Amygdala (tissue), 56 donors: Measurements from ENCODE around the gene ACBD6.
"Not testable (repeated sequence)": the region's sequence is repeated elsewhere in the genome, so short reads cannot be mapped to it uniquely, and the experiment has no call there.

Source experiments
- DNase-seq, 56 donors: peaks; one replicate each; lab custom pipeline; 2025; lab: John Stamatoyannopoulos, UW

Gene ACBD6

GRCh38 chr1:180424848-180425457 lies 77.4 kb downstream of the ACBD6 start:
- no peak for DNase-seq

- no peak for DNase-seq
These were observed 80.8 kb downstream of the ACBD6 start for GRCh38 chr1:180421614-180422013.

DNA sequence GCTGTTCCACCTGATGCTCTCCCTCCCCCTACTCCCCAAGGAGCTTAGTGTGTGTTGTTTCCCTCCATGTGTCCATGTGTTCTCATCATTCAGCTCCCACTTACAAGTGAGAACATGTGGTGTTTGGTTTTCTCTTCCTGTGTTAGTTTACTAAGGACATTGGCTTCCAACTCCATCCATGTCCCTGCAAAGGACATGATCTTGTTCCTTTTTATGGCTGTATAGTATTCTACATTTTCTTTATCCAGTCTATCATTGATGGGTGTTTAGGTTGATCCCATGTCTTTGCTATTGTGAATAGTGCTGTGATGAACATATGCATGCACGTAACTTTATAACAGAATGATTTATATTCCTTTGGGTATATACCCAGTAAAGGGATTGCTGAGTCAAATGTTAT lies 81.2 kb downstream of the ACBD6 start:
- not testable (repeated sequence) for DNase-seq

DNA sequence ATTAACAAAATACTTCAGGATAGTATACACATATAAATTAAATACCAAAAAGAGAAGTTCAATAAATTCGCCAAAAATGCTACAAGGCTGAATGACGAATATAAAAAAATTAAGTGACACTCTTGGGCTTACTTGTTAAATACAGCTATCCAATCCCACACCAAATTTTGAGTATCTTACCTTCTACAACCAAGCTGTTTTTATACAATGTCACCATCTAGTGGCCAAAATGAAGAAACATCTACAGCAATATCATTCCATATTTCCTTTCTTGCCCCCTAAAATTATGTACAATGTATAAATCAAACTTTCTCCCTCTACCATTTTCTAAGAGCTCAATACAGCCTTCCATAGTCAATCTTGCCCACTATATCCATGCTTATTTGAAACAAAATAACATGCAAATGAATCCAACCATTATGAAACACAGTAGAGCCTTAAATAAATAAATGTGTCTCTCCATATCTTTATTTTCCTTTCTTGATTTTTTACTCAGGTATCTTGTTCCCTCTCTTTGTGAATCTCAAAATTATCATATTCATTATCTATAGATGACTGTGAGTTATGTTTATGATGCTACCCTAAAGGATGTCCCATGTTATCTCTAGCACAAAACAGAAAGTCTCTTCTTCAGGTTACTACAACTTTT lies 86.3 kb downstream of the ACBD6 start:
- DNase-seq, result no peak

DNA sequence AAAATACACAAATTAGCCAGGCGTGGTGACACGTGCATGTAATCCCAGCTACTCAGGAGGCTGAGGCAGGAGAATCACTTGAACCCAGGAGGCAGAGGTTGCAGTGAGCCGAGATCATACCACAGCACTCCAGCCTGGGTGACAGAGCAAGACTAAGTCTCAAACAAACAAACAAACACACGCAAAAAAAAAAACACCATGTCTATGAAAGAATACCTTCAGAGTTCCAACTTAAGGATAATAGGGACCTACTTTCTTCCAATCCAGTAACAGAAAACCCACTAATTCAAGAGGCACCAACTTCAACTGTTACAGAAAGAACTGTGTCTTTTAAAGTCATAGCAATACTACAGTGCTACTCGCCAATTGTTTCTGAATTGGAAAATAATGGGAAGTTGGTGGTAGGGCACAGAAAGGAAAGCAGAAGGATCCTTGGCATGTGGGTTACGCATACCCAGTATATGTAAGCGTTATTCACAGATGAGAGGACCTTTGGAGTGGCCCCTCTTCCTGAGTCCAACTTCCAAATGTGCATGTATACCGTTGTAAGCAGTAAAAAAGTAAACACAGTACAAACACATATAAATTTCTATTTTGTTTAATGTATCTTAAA lies 87.0 kb downstream of the ACBD6 start:
- no peak for DNase-seq

GRCh38 chr1:180412583-180412982 lies 89.8 kb downstream of the ACBD6 start:
- DNase-seq, result no peak

DNA sequence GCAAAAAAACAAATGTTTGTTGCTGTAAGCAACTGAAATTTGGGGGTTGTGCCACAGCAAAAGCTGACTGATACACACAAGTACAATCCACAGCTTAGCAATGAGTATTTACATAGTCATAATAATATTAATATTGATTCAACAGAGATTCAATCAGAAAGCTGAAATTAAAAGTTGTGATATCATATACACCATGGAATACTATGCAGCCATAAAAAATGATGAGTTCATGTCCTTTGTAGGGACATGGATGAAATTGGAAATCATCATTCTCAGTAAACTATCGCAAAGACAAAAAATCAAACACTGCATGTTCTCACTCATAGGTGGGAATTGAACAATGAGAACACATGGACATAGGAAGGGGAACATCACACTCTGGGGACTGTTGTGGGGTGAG lies 94.2 kb downstream of the ACBD6 start:
- not testable (repeated sequence) for DNase-seq

- DNase-seq, result no peak
These were observed 95.3 kb downstream of the ACBD6 start for GRCh38 chr1:180407051-180407450.

- no peak for DNase-seq
These were observed 99.8 kb downstream of the ACBD6 start for GRCh38 chr1:180402551-180402950.

- DNase-seq, result no peak
These were observed 100.4 kb downstream of the ACBD6 start for GRCh38 chr1:180402001-180402400.

DNA sequence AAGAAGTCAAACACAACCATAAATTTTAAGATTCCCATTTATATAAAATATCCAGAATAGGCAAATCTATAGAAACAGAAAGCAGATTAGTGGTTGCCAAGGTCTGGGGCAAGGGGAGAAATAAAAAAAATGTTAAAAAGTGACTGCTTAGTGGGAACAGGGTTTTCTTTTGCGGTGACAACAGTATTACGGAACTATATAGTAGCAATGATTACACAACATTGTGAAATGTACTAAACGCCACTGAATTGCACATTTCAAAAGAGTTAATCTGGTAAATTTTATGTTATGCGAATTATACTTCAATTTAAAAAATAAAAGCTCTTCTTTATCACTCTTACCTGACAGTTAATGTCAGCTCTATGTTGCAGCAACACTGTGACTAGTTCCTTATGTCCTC lies 105.2 kb downstream of the ACBD6 start:
- no peak for DNase-seq

DNA sequence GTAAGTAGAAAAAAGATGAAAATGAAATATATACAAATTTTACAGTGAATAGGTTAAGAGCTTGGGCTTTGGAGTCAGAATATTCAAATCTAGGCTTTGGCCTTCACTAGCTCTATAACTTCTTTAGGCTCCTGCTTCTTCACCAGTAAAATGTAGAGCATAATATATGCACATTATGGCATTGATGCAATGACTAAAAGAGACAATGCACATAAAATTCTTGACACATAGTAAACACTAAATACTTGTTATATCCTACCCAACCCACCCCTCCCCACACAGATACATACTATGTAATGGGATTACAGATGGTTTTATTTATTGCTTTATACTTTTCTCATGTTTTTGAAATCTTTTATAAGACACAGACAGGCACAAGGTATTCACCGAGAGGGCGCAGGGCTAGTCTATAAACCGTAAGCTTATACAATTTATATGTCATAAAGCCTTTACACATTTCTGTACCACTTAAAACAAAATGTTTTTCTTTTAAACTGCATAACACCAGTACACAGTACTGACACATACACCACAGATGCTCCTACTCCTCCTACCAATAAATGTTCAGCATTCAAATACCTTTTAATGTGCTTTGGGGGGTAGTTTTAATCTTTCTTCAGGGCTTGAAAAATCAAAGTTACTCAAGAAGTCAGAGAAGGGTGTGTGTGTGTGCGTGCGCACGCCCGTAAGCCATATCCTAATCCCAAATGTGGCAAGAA lies 109.8 kb downstream of the ACBD6 start:
- DNase-seq, result no peak

DNA sequence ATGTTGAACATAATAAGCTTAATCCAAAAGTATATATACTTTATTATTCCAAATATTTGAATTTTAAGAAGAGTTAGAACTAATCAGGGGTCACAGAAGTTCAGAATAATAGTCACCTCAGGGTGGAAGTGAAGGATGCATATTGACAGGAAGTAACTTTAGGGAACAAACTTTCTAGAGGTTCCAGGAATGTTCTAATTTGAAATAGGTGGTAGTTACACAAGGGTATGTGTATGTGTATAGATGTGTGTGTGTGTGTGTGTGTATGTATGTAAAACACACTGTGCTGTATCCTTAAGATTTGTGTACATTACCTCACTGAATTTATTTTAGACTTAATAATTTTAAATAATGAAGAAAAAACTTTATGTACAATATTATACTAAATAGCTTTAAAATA lies 110.4 kb downstream of the ACBD6 start:
- no peak for DNase-seq

DNA sequence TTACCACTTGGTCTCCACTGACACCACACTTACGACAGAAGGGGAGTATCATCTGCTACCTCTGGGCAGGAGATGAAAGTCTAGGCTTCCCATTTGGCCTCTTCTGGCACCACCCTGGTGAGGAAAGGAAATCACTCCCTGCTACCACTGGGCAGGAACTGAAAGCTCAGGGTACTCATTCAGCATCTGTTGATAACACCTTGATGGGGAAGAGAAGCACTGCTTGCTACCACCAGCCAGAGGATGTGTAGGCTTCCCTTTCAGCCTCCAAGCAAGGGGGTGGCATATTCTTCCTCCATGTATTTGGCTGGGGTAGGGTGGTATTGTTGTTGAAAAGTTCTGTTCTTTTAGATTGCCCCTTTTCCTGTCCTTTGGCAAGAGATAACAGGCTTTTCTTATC lies 115.0 kb downstream of the ACBD6 start:
- no peak for DNase-seq

GRCh38 chr1:180386745-180387367 lies 115.5 kb downstream of the ACBD6 start:
- no peak for DNase-seq

DNA sequence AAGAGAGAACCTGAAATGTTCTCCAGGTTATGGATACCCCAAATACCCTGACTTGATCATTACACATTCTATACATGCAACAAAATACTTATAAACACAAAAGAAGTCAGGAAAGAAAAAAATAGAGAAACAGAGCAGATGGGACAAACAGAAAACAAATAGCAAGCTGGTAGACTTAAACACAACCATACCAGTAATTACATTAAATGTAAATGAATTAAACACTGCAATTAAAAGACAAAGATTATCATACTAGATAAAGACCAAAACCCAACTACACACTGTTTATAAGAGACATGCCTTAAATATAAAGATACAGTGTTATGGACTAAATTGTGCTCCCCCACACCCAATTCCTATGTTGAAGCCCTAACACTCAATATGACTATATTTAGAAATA lies 117.2 kb downstream of the ACBD6 start:
- no peak for DNase-seq

- no peak for DNase-seq
These were observed 117.9 kb downstream of the ACBD6 start for GRCh38 chr1:180384286-180385005.

- DNase-seq, result no peak
These were observed 119.9 kb downstream of the ACBD6 start for GRCh38 chr1:180382326-180383115.

DNA sequence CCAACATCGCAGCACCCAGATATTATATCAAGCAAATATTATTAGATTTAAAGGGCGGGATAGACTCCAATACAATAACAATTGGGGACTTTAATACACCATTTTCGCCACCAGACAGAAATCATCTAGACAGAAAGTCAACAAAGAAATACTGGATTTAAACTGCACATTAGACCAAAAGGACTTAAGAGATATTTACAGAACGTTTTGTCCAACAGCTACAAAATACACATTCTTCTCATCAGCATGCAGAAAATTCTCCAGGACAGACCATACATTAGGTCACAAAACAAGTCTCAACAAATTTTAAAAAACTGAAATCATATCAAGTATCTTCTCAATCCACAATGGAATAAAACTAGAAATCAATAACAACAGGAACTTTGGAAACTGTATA lies 121.2 kb downstream of the ACBD6 start:
- DNase-seq, result no peak
